ENCODE measurements around the gene POLR1H.
A peak's percentile ranks its signal among the peaks of the same experiment; 100 is the strongest.

Gene POLR1H

GRCh38 chr6:30097902-30098768 lies 37.1 kb downstream of the POLR1H start:
- DNase-seq: no peak

GRCh38 chr6:30100154-30100553 lies 39.1 kb downstream of the POLR1H start:
- no peak for DNase-seq

- peak; percentile 37 for DNase-seq
Measured at GRCh38 chr6:30100585-30101443, 39.7 kb downstream of the POLR1H start.

GRCh38 chr6:30101444-30102413 lies 40.7 kb downstream of the POLR1H start:
- DNase-seq: peak; percentile 85

- no peak for DNase-seq
Measured at GRCh38 chr6:30102414-30102969, 41.4 kb downstream of the POLR1H start.

- peak; percentile 85 for DNase-seq
Measured at GRCh38 chr6:30102970-30103871, 42.2 kb downstream of the POLR1H start.

- DNase-seq: no peak
Measured at GRCh38 chr6:30103872-30104179, 42.8 kb downstream of the POLR1H start.

- no peak for DNase-seq
Measured at GRCh38 chr6:30104661-30105060, 43.6 kb downstream of the POLR1H start.

GRCh38 chr6:30111266-30111856 lies 50.3 kb downstream of the POLR1H start:
- no peak for DNase-seq

- DNase-seq: no peak
Measured at GRCh38 chr6:30112402-30112994, 51.4 kb downstream of the POLR1H start.

GRCh38 chr6:30113003-30113759 lies 52.1 kb downstream of the POLR1H start, which contains the start of gene TRIM31:
TRIM31 (minus strand) TSS chr6:30113090; CDS start chr6:30112805, 285 bp downstream.
- DNase-seq: no peak

- DNase-seq: no peak
Measured at GRCh38 chr6:30113841-30114240, 52.8 kb downstream of the POLR1H start.
